HG03175 (cell line): Measurements from ENCODE around the gene C4orf50.
"Not testable (repeated sequence)": the region's sequence is repeated elsewhere in the genome, so short reads cannot be mapped to it uniquely, and the experiment has no call there.

ENCODE experiments used
- ATAC-seq: cut with Tn5 transposase; IDR thresholded peaks from one replicate; pipeline ENCODE4 v1.9.1; 2021; ENCODE audit warnings: mild to moderate bottlenecking, moderate library complexity; ENCODE audit not compliant: unreplicated experiment

The C4orf50 gene

DNA sequence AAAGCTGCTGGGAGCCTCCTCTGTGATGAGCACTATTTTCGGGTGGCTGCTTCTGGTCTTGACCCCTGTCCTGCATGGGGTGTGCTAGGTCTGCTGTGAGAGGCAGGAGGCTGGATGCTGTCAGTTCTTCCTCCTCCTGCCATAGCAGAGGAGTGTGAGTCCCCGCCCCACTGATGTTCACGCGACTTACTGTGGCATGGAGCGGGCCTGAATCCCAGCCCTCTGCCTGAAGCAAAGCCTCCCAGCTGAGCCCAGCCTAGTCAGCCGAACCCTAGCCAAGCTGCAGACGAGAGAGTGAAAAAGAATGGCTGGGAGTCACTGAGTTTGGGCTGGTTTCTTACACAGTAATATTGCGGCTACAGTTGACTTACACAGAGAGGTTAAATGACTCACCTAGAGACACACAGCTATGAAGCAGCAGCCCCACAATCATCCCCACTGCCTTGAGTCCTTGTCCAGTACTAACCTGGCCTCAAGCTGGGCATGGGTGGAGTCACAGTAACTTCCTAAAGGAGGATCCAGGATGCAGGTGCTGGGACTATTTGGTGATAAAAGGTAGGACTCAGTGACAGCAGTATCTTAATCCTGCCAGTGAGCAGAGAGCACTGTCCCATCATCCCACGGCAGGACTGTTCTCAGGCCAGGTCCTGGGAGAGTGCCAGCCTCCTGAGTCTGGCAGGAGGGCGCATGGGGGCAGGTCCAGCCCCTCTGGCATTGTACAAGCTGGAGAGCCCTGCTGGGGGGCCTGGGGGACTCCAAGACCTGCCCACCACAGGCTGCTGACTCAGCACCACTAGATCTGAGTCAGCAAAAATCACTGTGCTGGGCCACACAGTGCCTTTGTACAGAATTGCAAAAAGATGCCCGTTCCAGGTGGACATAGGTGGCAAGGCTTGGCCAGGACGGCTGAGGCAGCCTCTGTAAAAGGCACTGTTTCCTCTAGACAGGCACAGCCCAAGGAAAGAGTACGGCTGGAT, 65.0 kb downstream of the C4orf50 start:
- ATAC-seq = no peak

DNA sequence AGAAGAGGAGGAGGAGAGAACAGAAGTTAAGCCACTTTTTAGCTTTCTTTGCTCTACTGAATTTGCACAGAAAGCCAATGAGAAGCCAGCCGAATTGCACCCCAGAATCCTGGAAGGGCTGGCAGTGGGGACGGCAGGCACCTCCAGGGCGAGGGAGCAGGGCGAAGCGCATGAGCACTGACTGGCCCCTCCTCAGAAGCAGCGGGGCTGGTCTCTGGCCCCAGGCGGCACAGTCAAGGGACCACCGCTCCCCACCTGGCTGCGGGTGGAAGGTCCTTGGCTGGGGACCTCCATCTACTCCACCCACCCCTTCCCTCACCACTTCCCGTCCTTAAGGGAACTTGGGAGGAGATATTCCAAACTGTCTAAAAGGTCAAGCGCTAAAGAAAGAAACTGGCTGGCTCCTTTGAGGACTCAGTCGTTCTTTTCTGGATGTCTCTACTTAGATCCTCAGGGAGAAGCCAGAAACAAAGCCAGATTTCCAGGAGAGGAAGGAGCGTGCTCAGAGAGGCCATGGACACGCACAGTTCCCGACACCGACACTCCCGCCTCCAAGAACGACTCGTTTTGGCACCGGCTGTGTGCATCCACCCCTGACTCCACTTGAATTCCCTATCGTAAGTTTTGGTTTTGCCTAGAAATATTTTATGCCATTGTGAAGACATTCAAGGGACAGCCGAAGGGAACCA, 65.8 kb downstream of the C4orf50 start:
- ATAC-seq = no peak

DNA sequence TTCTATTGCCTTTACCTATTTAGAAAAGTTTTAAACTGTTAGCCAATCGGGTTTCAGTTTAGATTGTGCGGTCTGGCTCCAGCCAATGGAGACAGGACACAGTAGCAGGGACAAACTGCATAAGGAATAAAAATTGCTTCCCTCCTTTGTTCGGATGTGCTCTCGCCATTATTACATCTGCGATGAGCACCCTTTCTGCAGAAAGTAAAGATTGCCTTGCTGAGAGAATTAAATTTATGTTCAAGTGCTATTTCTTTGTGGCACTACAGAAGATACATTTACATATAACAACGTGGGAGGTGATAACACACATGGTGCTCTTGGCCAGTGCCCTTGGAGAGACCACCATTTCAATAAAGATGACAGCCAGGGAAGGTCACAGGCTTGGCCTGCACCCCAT, 71.6 kb downstream of the C4orf50 start:
- ATAC-seq = not testable (repeated sequence)

DNA sequence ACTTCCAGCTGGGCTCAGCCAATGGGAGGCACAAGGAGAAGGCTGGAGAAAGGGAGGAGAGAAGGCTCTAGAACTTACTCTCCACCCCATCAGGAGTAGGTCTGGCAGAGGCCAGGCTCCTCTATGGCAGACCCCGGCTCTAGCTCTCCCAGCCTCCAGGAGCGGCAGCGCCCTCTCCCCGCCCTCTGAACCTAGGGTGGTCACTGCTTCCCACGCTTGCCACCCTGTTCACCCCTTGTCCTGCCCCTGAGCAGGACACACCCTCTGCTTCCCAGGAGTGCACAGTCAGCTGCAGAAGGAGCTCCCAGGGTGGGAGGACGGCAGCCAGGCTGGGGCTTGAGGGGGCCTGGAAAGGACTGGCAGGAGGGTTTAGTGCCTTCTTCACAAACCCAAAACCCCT, 72.3 kb downstream of the C4orf50 start:
- no peak for ATAC-seq

DNA sequence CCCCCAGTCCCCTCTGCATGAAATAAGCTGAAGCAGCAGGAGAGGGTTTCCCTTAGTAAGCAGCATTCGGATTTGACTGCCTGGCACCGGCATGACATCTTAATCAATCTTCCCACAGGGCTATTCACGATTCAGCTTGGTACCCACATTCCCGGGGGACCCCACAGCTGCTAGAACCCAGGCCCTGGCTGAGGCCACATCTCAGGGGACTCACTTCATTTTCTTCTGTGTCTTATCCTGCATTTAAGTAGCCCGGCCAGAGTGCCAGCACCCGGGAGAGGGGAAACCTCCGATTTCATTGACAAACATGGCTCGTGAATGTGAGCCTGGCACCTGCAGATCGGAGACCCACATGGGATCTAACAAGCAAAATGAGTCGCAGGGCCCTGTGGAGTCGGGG, 73.1 kb downstream of the C4orf50 start:
- ATAC-seq = no peak

DNA sequence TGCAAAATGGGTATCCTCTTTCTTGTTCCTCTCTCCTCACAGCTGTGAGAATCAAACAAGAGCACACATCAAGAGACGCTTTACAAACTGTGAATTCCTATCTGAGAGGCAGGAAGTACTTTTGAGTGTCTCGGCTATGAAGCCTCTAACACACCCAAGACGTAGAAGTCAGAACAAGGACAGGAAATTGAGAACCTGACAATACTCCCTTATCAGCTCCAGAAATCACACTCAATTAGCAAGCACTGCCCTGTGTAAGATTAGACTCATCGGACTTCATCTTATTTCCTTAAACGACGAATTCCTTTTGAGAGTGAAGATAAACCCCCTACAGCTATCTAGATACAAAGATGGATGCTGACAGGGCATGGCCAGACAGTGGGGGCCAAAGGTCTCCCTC, 74.7 kb downstream of the C4orf50 start:
- no peak for ATAC-seq

DNA sequence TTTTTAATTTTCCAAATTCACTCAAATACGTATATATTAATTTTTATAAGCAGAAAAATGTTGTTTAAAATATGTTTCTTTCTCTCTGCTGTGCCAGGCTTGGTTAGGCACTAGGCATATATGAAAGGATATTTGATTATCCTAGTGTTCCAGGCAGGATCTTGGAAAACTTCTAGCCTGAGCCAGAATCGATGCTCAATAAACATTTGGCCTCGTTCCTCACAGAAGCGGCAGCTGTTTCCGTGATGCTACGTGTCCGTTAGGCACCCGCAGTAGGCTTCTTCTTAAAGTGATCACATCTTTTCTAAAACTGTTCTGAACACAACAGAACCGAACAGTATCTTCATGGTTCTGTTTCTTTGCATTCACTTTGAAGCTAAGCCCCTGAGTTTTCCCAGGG, 75.3 kb downstream of the C4orf50 start:
- ATAC-seq = no peak

DNA sequence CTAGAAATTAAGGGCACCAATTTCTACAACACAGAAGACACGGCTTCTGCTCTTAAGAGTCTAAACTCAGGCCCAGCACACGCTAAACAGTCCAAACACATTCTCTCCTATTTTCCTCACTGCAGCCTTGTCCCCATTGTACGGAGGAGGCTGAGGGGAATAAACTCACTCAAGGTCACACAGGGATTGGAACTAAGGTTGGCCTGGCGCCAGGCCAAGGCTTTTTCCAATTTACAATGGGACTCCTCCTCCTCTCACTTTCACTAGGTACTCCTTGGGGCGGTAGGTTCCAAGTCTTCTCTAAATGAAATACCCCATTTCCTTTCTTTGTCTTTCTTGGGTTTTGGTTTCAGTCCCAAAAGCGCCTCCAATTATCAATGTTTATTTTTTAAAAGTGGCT, 76.6 kb downstream of the C4orf50 start:
- ATAC-seq = no peak

DNA sequence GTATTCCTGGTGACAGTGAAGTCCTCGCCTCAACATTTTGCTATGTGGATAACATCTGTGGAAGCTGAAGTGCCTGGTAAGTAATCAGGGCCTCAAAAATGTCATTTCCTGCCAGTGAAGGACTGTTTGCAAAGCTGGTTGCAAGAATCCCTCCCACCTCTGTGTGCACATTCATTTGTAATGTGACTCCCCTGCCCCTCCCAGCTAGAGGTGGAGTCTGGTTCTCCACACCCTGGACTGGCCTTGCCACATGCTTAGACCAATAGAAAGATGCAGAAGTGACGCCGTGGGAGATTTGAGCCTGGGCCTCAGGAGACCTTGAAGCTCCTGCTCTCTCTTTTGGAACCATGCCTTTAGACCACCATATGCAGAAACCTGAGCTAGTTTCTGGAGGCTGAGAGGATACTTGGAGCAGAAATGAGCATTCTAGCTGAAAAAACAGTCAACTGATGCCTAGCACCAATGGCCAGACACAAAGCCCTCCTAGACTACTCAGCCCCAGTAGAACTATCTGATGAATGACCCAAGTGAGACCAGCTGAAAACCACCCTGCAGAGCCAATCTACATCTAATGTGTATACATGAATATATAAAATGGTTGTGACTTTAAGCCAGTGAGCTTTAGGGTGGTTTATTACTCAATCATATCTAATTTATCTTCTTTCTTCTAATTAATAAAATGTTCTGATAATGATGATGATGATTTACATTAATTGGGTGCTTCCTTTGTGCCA, 77.6 kb downstream of the C4orf50 start:
- ATAC-seq = no peak

DNA sequence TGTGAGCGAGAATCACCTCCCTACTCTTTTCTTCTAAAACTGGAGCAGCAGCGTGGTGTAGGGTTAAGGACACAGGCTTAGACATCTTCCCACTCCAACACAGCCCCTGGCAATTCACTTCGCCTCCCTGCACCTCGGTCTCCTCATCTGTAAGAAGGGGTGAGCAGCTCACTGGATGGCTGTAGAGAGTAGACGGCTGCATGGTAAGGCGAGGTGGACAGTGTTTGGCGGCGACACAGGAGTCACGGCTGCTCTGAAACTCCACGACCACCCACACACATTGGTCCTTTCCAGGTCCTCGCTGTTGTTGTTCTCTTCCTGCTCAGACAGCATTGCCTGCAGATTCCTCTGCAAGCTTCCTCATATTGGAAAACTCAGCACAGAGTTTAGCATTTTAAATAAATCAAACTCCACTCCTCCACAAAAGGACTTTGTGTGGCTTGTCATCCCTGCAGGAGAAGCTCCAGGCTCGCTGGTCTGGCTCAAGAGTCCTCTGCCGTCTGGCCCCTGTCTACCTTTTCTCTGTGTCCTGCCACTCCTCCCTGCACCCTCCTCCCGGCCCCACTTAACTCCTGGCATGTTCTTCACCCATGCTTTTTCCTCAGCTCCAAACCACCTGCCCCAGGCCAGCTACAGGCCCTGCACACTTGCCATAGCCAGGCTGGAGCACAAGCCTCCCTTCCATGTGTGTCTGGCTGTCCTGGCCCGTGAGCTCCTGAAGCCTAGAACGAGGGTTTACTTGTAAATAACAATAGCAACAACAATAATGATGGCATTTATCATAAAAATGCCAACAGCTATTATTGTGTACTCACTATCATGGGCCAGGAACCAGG, 84.0 kb downstream of the C4orf50 start:
- no peak for ATAC-seq

DNA sequence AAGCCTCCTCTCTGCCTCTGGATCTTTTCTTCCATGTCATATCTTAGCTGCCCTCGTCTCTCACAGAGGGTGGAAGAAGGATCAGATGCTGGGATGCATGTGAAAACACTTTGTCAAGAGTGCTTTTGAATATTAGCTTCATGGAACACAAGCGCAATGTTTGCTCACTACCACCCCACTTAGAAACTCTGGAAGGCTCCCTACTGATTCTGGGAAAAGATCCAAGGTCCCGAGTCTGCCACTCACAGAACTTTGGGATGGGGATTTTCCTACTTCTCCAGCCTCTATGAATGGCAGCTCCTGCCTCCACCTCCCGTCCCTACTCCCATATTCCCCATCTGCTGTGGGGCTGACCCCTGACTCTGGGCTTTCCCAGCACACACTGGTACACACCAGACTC, 85.1 kb downstream of the C4orf50 start:
- ATAC-seq = no peak

DNA sequence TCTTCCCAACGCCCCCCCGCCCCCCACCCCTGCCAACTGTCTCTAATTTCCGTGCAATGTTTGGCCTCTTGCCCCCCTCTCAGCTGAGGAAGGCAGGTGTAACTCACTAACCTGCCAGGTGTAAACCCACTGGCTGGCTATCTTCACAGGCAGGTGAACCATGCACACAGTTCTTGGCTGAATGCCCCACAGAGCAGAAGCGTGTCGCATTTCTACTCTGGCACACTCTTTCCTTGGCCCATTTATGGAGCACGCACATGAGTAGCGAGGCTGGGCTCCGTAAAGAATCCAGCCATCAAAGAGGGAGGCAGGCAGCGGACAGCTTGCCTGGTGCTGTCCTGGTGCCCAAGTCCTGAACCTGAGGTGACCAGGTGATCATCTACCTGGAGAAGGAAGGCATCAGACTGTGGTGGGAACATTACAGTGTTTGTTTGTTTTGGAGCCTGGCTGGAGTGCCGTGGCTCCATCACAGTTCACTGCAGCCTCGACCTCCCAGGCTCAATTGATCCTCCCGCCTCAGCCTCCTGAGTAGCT, 86.1 kb downstream of the C4orf50 start:
- no peak for ATAC-seq

DNA sequence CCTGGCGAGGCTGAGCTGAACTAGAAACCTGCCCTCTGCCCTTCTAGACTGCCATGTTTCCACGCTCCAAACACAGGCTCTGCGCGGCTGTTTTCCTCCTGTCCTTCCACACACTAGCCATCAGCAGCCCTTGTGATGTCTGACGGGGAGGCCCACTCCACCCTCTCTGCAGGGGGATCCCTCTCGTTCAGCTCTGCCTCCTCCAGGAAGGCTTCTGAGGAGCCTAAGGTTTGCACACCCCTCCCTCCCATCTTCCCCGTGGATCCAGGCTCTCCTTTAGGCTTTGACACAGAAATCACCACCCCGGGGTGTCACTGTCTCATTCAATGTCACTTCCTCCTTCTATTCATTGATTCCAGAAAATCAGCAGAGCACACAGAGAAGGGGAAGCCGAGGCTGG, 86.7 kb downstream of the C4orf50 start:
- ATAC-seq = no peak

DNA sequence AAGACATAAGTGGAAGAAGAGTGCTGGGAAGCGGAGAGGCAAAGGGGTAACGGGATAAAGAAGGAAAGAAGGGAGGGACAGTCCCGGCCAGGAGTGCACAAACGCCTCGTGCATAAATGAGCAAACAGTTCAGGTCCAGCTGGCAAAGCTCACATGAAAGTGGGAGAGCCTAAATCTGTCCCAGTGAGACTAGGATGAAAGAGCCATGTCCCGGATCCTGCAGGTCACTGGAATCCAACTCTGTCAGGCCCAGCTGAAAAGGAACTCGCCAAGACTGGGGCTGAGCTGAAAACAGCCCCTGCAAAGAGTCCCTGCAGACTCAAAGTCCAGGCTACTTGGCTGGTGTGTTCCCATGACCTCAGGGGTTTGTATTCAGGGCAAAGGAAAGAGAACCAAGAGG, 87.4 kb downstream of the C4orf50 start:
- no peak for ATAC-seq

DNA sequence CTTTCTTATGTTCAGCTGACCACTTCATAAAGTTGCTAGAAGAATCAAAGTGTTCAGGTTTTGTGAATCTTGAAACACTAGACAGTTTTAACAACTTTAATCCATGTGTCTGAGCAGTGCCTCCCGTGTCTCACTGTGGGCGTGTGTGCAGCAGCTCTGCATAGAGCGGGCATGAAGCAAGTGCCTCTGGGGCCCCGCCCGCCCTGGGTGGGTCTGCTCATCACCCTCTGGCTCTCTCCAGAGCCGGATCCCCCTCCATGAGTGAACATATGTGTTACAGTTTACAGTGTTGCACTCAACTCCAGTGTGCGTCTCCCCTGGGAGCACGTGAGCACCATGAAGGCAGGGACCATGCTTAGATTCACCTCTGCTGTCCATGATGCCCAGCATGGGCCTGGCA, 87.8 kb downstream of the C4orf50 start:
- no peak for ATAC-seq

DNA sequence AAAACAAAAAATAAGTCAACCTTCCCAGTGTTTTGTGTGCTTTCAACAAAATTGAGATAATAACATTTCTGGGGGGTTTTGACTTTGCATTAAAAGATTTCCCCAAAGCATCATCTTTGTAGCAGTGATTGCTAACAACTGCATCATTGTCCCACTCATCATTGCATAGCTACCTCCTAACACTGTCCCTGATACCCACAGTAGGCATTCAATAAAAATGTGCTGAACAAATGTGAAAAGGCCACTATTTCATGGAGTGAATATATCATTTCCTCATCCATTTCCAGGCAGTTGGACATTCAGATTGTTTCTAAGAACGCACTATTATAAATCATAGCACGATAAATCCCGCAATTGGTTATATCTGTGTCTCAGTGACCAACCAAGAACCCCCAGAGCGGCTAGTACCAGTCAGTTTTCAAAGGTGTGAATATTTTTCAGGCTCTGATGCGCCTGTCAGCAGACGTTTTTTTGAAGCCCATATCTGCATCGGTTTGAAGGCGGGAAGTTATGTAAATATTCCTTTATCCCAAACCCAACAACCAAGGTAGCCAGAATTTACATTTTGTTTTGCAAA, 89.3 kb downstream of the C4orf50 start:
- ATAC-seq = no peak

DNA sequence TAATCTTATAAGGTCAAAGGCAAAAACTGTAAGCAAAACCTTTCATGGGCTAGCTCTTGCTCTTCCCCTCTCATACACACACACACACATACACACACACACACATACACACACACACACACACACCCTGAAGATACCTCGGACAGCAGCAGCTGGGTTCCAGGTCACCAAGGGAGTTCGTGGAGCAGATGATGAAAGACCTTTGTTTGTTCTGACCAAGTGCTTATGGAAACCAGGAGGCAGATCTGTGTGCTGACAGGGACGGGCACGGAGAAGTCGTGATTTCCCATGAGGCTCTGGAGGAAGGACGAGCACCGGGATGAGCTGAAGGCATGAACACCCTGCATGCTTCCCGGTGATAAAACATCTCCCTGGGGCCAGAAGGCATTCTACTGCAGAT, 90.0 kb downstream of the C4orf50 start:
- no peak for ATAC-seq

DNA sequence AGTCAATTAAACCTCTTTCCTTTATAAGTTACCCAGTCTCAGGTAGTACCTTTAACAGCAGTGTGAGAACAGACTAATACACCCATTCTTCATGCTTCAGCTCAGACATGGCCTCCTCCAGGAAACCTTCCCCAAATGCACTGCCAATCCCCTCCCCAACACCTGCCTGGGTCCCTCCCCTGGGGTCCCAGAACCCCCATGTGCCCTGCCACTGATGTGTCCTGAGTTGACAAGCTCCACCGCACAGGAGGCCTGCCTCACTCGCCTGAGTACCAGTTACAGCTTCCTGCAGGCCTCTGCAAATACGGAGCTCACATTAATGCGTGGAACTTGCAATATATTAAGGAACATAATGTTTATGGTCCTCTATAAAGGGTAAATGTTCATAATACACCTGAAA, 90.5 kb downstream of the C4orf50 start:
- no peak for ATAC-seq

DNA sequence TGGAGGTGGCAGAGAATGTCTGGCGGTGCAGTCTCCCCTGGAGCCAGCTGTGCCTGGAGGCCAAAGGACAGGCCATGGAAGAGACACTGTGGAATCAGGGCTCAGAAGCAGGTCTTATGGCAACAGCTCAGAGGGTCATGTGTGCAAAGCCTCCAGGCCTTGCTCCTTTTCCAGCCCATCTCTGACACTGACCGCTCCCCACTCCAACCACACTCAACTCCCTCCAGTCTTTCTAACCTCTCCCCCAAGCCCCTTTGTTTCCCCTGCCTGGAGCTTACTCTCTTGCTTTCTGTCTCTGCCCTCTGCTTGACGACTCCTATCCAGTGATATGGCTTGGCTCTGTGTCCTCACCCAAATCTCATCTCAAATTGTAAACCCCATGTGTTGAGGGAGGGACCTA, 91.1 kb downstream of the C4orf50 start:
- no peak for ATAC-seq

DNA sequence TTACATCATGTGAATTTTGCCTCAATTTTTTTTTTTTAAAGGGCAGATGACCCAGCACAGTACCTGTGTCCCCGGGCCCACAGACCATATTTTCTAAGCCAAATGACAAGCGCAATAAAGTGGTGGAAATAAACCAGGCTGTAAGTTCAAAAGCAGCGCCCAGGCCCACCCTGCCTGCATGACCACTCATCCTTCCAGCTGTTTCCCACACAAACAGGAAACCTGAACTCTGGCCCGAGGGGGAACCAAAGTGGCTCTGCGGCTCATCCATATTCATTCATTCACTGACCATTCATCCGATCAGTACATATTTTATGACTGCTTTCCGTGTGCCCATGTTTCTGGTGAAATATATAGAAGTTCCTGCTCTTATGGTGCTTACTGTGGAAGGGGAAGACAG, 91.6 kb downstream of the C4orf50 start:
- ATAC-seq = no peak
